MM.1S (cell line): ENCODE measurements around the gene DGKI.

Experiments
- CTCF ChIP-seq: fragments of 300-600 bp; sonication (generic); IDR thresholded peaks from 2 replicates; pipeline ENCODE4 v1.5.1; 2016; ENCODE audit warnings: antibody characterized with exemption, low read length, mixed read lengths
- EZH2 ChIP-seq: fragments of 300-600 bp; sonication (generic); optimal IDR thresholded peaks from 2 replicates; pipeline ENCODE3; 2017; ENCODE audit warnings: low read depth, mild to moderate bottlenecking, antibody characterized with exemption, low read length, mixed read lengths
- EZH2phosphoT487 ChIP-seq: fragments of 300-600 bp; sonication (generic); IDR thresholded peaks from 2 replicates; pipeline ENCODE4 v1.6.1; 2018; ENCODE audit warnings: antibody characterized with exemption, low read length

GRCh38 chr7:137771273-137771672, 75.5 kb downstream of the DGKI start:
- TF ChIP-seq EZH2phosphoT487: no peak
- TF ChIP-seq CTCF: no peak
- TF ChIP-seq EZH2: no peak
